NCI-H1694 (cell line): Measurements from ENCODE around the gene RPRD1B.

Experiments
- DNase-seq: peaks from one replicate; lab custom pipeline; 2025; lab: John Stamatoyannopoulos, UW

RPRD1B gene

GRCh38 chr20:38036366-38036765, 2.8 kb downstream of the RPRD1B start:
- no peak for DNase-seq

GRCh38 chr20:38040276-38040675, 6.7 kb downstream of the RPRD1B start:
- DNase-seq, result no peak

- DNase-seq, result no peak
These were observed 10.2 kb downstream of the RPRD1B start for GRCh38 chr20:38043512-38044300.

GRCh38 chr20:38044685-38045084, 11.1 kb downstream of the RPRD1B start:
- DNase-seq, result no peak

- DNase-seq, result no peak
These were observed 13.0 kb downstream of the RPRD1B start for GRCh38 chr20:38046572-38046971.

GRCh38 chr20:38049800-38050199, 16.3 kb downstream of the RPRD1B start:
- no peak for DNase-seq

- DNase-seq, result no peak
These were observed 17.1 kb downstream of the RPRD1B start for GRCh38 chr20:38050686-38051085.

- DNase-seq, result no peak
These were observed 19.3 kb downstream of the RPRD1B start for GRCh38 chr20:38052870-38053269.

- no peak for DNase-seq
These were observed 21.1 kb downstream of the RPRD1B start for GRCh38 chr20:38054647-38055046.

- no peak for DNase-seq
These were observed 21.7 kb downstream of the RPRD1B start for GRCh38 chr20:38055294-38055693.

GRCh38 chr20:38055848-38056247, 22.3 kb downstream of the RPRD1B start:
- no peak for DNase-seq

GRCh38 chr20:38057351-38057972, 23.9 kb downstream of the RPRD1B start:
- DNase-seq, result peak; percentile 71

- no peak for DNase-seq
These were observed 26.3 kb downstream of the RPRD1B start for GRCh38 chr20:38059832-38060231.

- DNase-seq, result no peak
These were observed 27.0 kb downstream of the RPRD1B start for GRCh38 chr20:38060536-38060935.

GRCh38 chr20:38061109-38061508, 27.6 kb downstream of the RPRD1B start:
- no peak for DNase-seq

GRCh38 chr20:38062890-38063289, 29.3 kb downstream of the RPRD1B start:
- DNase-seq, result no peak

- DNase-seq, result no peak
These were observed 30.5 kb downstream of the RPRD1B start for GRCh38 chr20:38063911-38064530.

- DNase-seq, result peak; percentile 9
These were observed 32.3 kb downstream of the RPRD1B start for GRCh38 chr20:38065764-38066375.

- no peak for DNase-seq
These were observed 33.6 kb downstream of the RPRD1B start for GRCh38 chr20:38066969-38067716.

- DNase-seq, result peak; percentile 5
These were observed 34.3 kb downstream of the RPRD1B start for GRCh38 chr20:38067717-38068365.

GRCh38 chr20:38072898-38073297, 39.4 kb downstream of the RPRD1B start:
- no peak for DNase-seq
